Breast epithelium (tissue), 4 donors: ENCODE data around the gene KCNC3. TPM values are rescaled to one million over a fixed set of nuclear protein-coding genes. Genes with fewer than 3 reads are reported as not detected.

Experiments used
- DNase-seq, 2 donors: peaks; one replicate each; pipeline ENCODE4 v3.0.0-alpha.2; 2019; ENCODE audit warnings: low spot score in 2 of 2
- H3K27ac ChIP-seq, 2 donors: fragments of 200-600 bp; sonication (generic) in 1 of 2; one replicate each; pipeline ENCODE4 v1.5.1; 2016 to 2019; ENCODE audit warnings: mild to moderate bottlenecking in 1 of 2
- H3K27me3 ChIP-seq, 2 donors: fragments of 200-600 bp; sonication (generic) in 1 of 2; one replicate each; pipeline versions ENCODE4 v1.5.1 to v1.6.0; 2017 to 2019; ENCODE audit warnings: control low read depth in 1 of 2, mild to moderate bottlenecking in 1 of 2
- H3K36me3 ChIP-seq: fragments of 200-600 bp; one replicate; pipeline ENCODE4 v1.5.1; 2019
- H3K4me1 ChIP-seq, 2 donors: fragments of 200-600 bp; sonication (generic); one replicate each; pipeline ENCODE4 v1.5.1; 2016 to 2019; ENCODE audit warnings: control low read depth in 1 of 2
- H3K4me3 ChIP-seq, 3 donors: fragments of 200-600 bp; sonication (generic); 1 replicate in 2 of 3; 2 replicates in 1 of 3; pipeline ENCODE4 v1.5.1; 2016 to 2019; ENCODE audit warnings: mild to moderate bottlenecking in 3 of 3, moderate library complexity in 2 of 3
- H3K9me3 ChIP-seq, 2 donors: fragments of 200-600 bp; sonication (generic) in 1 of 2; one replicate each; pipeline ENCODE4 v1.5.1; 2016 to 2019; ENCODE audit warnings: control low read depth in 1 of 2
- POLR2A ChIP-seq: fragments of 450-650 bp; IDR thresholded peaks from one replicate; pipeline ENCODE4 v1.6.1; 2016; ENCODE audit warnings: antibody characterized with exemption, mild to moderate bottlenecking, moderate library complexity
- POLR2AphosphoS5 ChIP-seq, 3 donors: sonication (generic); formaldehyde crosslinking; IDR thresholded peaks; one replicate each; pipeline ENCODE4 v1.6.1; 2017; ENCODE audit warnings: antibody characterized with exemption in 3 of 3
- intact Hi-C: fragments of 100-400 bp; cut with DNase I; formaldehyde crosslinking; loops from one replicate; pipeline ENCODE4 v1.15.1; 2023; ENCODE audit warnings: low total_unique reads
- total RNA-seq, 3 donors: library from RNA; depleted of rRNA; stranded (reverse); fragments of >200 nt; gene quantifications; one replicate each; pipeline ENCODE4 v1.1.0, GENCODE V29; 2016
- TF ChIP-seq, protein P1 (sequence below), 3 donors: fragments of 450-650 bp; IDR thresholded peaks; one replicate each; pipeline ENCODE4 v1.5.1; 2016 to 2017; ENCODE audit warnings: antibody characterized with exemption in 3 of 3, mild to moderate bottlenecking in 3 of 3, moderate library complexity in 3 of 3

Gene KCNC3
- total RNA-seq, 3 donors from 2014 or later = 0.32 to 3.7 (median 1.6) TPM

DNA sequence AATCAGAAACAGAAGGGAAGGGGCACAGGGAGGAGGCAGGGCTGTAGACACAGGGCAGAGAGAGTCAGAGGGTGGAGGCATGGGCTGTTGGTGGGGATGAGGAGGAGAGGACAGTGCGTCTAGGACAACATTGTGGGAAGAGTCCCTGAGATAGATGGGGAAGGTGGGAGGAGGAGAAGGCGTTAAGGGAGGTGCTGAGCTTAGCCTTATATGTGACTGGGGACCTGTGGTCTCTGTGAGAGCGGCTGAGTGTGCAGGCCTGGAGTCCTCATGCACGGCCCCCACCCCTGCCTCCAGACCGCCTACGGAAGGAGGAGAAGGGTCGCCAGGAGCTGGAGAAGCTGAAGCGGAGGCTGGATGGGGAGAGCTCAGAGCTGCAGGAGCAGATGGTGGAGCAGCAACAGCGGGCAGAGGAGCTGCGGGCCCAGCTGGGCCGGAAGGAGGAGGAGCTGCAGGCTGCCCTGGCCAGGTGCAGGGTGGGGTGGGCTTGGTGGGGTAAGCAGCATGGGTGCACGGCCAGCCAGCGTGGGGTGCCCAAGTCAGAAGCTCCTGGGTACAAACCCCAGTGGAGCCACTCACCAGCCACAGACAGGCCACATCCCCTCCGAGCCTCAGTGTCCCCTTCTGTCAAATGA is 56.8 kb downstream of the KCNC3 start:
- H3K27ac ChIP-seq = no peak overlapping the region
- no peak overlapping the region for H3K4me3 ChIP-seq
- H3K27me3 ChIP-seq = no peaks in the 10 kb centered on the region
- H3K36me3 ChIP-seq = no peaks in the 10 kb centered on the region
- DNase-seq = no peak
- TF ChIP-seq, protein P1, sequence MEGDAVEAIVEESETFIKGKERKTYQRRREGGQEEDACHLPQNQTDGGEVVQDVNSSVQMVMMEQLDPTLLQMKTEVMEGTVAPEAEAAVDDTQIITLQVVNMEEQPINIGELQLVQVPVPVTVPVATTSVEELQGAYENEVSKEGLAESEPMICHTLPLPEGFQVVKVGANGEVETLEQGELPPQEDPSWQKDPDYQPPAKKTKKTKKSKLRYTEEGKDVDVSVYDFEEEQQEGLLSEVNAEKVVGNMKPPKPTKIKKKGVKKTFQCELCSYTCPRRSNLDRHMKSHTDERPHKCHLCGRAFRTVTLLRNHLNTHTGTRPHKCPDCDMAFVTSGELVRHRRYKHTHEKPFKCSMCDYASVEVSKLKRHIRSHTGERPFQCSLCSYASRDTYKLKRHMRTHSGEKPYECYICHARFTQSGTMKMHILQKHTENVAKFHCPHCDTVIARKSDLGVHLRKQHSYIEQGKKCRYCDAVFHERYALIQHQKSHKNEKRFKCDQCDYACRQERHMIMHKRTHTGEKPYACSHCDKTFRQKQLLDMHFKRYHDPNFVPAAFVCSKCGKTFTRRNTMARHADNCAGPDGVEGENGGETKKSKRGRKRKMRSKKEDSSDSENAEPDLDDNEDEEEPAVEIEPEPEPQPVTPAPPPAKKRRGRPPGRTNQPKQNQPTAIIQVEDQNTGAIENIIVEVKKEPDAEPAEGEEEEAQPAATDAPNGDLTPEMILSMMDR (IDR thresholded peaks at IDR 0.05) = no peak
- TF ChIP-seq POLR2A = no peak
- intact Hi-C loops = no loop called here
- H3K4me1 ChIP-seq = no peaks in the 10 kb centered on the region
- H3K9me3 ChIP-seq = no peaks in the 10 kb centered on the region

- no peaks in the 10 kb centered on the region for H3K4me1 ChIP-seq
- intact Hi-C loops = no loop called here
- DNase-seq = no peak
- H3K4me3 ChIP-seq = no peak overlapping the region
- TF ChIP-seq, protein P1 (IDR thresholded peaks at IDR 0.05) = no peak
- TF ChIP-seq POLR2A = no peak
- no peak for TF ChIP-seq POLR2AphosphoS5 (IDR thresholded peaks at IDR 0.05)
- H3K9me3 ChIP-seq = no peaks in the 10 kb centered on the region
- H3K36me3 ChIP-seq = no peaks in the 10 kb centered on the region
- no peak overlapping the region for H3K27ac ChIP-seq
- no peaks in the 10 kb centered on the region for H3K27me3 ChIP-seq
Measured at GRCh38 chr19:50269653-50270052, 59.5 kb downstream of the KCNC3 start.

DNA sequence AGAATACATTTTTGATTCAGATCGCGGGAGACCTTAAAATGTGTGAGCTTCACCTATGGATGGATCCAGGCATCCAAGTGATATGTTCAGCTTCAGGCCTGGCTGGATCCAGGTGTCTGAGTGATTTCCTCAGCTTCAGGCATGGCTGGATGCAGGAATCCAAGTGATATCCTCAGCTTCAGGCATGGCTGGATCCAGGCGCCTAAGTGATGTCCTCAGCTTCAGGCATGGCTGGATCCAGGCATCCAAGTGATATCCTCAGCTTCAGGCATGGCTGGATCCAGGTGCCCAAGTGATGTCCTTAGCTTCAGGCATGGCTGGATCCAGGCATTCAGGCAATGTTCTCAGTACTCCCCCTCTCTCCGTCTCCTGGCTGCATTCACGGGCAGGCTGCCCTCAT is 60.7 kb downstream of the KCNC3 start:
- intact Hi-C loops = no loop called here
- Histone ChIP-seq H3K4me1 (no peaks in the 10 kb centered on the region), H3K4me3 (no peak overlapping the region), H3K36me3 (no peaks in the 10 kb centered on the region), H3K27ac (no peak overlapping the region), H3K9me3 (no peaks in the 10 kb centered on the region), H3K27me3 (no peaks in the 10 kb centered on the region)
- DNase-seq = no peak
- TF ChIP-seq, protein P1 (IDR thresholded peaks at IDR 0.05) = no peak
- TF ChIP-seq POLR2AphosphoS5 (IDR thresholded peaks at IDR 0.05) (no peak), POLR2A (no peak)

DNA sequence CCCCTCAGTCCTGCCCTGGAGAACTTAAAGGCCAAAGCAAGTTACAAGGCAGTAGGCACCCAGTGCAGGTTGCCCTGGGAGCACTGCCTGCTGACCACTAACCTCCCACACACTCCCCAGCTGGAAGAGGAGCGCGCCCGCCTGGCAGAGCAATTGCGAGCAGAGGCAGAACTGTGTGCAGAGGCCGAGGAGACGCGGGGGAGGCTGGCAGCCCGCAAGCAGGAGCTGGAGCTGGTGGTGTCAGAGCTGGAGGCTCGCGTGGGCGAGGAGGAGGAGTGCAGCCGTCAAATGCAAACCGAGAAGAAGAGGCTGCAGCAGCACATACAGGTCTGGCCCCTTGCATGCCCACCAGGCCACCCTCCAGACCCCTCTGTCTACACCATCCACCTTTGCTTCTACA is 61.1 kb downstream of the KCNC3 start:
- Histone ChIP-seq H3K36me3 (no peaks in the 10 kb centered on the region), H3K27me3 (no peaks in the 10 kb centered on the region), H3K9me3 (no peaks in the 10 kb centered on the region), H3K4me1 (no peaks in the 10 kb centered on the region), H3K4me3 (no peak overlapping the region), H3K27ac (no peak overlapping the region)
- intact Hi-C loops = no loop called here
- no peak for DNase-seq
- TF ChIP-seq, protein P1 (IDR thresholded peaks at IDR 0.05) = no peak
- TF ChIP-seq POLR2A = no peak
- no peak for TF ChIP-seq POLR2AphosphoS5 (IDR thresholded peaks at IDR 0.05)

DNA sequence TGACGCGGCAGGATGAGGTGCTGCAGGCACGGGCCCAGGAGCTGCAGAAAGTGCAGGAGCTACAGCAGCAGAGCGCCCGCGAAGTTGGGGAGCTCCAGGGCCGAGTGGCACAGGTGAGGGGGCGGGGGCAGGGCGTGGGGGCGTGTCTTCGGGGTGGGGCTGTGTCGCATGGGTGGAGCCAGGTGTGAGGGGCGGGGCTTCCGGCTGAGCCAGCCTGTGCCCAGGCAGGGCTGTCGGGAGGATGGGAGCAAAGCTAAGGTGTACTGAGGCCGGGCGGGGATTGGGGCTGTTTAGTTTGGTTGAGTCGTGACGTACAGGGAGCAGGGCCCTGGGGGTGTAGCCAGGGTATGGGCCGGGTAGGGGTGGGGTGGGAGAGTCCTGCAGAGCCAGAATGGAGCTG is 62.3 kb downstream of the KCNC3 start:
- no peaks in the 10 kb centered on the region for H3K9me3 ChIP-seq
- no peak overlapping the region for H3K27ac ChIP-seq
- no peaks in the 10 kb centered on the region for H3K27me3 ChIP-seq
- DNase-seq = no peak
- H3K36me3 ChIP-seq = no peaks in the 10 kb centered on the region
- intact Hi-C loops = no loop called here
- TF ChIP-seq POLR2AphosphoS5 (IDR thresholded peaks at IDR 0.05) (no peak), POLR2A (no peak)
- TF ChIP-seq, protein P1 (IDR thresholded peaks at IDR 0.05) = no peak
- no peak overlapping the region for H3K4me3 ChIP-seq
- no peaks in the 10 kb centered on the region for H3K4me1 ChIP-seq
